Right kidney (tissue), 1 donor: ENCODE results near the gene DARS2.

Experiments
- DNase-seq: peaks from one replicate; pipeline ENCODE4 v3.0.0-alpha.2; 2016

DARS2 gene

DNA sequence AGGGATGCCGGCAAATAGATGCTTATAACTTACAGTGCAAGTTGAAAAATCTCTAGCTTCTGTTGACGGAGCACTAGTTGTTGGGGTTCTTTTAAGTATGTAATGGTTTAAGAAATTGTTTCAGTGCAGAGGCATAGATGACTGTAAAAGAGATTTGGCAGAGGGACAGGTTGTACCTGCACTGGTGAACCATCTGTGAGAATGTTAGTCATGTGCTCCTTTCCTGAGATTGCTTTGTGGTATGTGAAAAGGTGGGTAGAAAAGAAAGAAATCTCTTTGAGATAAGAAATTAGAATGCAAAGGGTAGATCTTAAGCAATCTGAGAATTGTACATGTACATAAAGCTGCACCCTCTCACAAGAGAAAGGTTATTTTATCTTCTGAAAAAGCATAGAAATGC is 63.2 kb downstream of the DARS2 start:
- DNase-seq: no peak

DNA sequence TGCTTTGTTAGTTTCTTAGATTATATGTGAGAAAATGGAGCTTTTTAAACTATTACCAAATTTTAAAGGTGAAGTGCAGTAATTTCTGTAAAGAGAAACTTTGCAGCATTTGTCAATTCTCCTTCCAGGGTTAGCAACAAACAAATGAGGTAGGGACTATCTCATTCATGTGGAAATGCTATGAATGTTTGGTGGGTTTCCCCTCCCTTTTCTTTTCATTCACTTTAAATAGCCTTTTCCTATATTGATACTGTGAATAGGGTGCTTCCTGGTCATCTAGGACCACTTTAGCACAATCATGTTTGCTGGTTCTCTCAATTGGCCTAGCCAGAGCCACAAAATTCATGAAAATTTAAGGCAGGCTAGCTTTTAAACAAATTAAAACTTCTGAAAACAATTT is 64.3 kb downstream of the DARS2 start:
- no peak for DNase-seq

DNA sequence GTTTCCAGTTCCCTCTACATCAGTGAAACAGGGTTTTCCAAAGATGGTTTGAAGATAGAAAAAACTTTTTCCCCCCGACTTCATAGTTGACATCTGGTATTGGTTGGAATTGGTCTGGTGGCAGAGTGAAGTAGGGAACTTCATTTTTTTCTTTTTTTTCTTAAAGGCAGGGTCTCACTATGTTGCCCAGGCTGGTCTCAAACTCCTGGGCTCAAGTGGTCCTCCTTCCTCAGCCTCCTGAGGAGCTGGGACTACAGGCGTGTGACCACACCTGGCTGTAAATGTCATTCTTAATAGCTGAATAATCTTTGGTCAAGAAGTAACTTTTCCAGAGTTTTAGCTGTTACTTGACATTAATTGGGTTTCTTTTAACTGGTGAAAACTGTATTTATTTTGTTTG is 65.4 kb downstream of the DARS2 start:
- no peak for DNase-seq

DNA sequence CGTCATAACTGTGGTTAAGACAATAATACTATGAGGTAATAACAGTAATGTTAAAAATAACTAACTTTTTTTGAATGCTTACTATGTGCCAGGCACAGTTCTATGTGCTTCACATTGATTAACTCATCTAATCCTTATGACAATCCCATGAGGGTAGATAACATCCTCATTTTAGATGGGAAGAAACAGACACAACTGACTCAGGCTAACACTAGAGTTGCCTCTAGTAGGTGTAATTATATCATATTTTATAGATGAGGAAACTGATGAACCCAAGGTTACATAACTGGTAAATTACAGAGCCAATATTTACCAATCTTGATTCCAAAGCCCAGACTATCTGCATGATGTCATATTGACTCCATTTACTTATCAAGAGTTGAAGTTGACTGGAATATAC is 69.1 kb downstream of the DARS2 start:
- DNase-seq: no peak

DNA sequence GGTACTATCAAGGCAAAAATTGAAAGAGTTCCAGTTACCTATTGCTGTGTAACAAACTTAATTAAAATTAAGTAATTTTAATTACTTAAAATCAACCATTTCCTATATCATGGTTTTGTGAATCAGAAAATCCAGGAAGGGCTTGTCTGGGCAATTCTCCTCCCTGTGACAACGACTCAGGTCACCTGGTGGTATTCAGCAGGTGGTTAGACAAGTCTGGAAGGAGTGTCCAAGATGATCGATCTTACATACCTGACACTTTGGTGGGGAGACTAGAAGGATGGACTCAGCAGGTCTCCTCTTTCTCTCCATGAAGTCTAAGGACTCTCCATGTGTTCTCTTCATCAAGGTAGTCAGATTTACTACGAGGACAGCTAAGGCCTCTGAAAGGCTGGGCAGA is 69.7 kb downstream of the DARS2 start:
- no peak for DNase-seq

DNA sequence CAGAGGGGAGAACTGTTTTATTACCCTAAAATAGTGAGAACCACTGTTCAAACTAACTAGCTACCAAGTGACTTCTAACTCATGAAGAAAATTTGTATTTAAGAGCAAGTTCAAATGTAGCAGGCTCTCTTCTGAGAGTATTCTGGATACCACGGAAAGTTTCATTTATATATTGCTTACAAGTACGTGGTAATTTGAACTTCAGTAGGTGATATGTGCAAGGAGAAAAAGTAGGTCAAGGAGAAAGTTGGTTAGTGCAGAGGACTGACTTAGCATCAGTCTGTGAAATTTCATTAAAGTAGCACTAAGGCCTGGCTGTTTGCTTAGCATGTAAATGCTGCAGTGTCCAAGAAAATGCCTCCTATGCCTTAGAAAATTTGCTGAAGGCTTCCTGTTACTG is 76.0 kb downstream of the DARS2 start:
- no peak for DNase-seq

DNA sequence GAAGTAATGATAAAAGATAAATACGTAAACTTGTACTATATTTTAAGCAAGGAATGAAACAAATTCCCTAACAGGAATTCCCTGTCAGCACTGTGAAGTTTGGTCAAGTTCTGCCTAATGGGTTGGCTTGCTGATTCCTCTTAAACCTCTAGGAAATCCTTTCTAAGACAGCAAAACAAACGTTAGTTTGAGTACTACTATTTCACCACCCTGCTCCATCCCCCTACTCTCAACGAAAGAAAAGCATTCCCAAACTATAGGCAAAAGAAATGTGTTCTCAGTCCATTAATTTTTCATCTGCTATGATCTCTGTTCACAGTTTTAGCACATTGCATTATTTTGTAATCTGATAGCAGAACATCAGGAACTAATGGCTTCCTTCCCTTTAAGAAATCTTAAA is 76.5 kb downstream of the DARS2 start:
- DNase-seq: no peak

DNA sequence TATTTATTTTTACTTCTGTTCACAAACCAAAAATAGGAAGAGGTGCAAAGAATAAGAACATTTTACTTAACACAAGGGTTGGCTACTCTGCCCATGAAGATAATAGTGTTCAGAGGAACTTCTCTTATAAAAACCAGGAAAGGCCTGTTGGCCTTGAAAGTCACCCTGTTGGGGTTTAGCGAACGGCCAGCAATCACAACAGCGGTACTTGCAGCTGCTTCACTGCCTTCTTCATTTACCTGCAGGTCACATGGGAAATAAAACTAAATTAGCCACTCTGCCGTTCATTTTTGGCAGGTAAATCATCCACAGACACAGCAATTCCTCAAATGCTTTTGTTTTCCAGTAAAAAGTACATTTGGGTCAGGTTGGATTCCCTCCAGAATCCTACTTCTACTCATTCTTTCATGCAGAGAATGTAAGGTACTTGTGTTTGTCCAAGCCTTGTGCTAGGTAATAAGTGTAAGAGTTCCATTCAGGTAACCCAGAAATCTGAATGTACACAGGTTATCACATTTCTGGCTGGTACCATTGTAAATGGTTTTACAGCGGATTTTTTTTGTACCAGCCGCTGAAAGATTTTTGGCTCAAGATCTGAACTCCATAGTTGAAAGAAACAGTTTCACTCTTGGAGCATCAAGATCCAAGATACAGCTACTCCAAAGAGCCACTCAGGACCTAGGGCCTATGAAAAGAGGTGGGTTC is 79.5 kb downstream of the DARS2 start:
- DNase-seq: no peak
